GM21825 (cell line): ENCODE data around the gene CCNG2.

Experiments used
- ATAC-seq: cut with Tn5 transposase; IDR thresholded peaks from one replicate; pipeline ENCODE4 v1.9.1; 2021; ENCODE audit warnings: mild to moderate bottlenecking, moderate library complexity; ENCODE audit not compliant: unreplicated experiment

CCNG2 gene

DNA sequence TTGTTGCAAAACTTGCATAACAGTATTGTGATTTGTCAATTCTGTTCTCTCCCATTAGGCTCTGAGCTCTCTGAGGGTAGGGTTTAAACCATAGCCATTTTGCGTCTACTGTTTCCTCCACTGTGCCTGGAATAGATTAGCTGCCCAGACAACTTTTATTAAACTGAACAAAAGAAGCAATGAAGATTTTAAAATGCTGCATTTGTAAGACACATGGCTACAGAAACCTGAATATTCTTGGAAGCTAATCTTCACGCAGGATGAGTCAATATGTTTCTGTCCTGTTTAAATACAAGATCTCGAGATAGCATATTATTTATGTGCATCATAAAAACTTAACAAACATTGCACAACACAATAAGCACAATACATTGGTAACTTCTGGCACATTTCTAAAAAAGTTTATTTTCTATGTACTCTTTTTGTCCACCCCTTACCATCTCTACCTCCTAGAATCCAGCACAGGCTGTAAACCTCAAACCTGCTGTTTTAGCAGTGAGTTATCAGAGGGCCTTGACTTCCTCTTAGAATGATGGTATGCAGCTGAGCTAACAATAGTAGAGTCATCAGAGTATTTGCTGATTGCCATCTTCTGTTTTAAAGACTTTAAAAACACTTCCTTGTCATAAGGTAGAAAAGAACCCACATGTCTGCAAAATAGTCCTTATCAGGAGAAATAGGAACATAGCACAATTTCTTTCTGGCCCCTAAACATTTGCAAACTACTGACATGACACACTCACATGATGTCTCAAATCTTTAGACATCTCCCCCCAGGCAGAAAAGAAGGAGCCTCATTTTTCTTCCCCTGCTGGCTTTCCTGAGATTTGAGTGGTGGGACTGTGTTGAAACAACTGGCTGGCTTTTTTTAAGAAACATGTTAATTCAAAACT, 10.6 kb upstream of the CCNG2 start:
- no peak for ATAC-seq

GRCh38 chr4:77147079-77147782, 9.8 kb upstream of the CCNG2 start:
- no peak for ATAC-seq

DNA sequence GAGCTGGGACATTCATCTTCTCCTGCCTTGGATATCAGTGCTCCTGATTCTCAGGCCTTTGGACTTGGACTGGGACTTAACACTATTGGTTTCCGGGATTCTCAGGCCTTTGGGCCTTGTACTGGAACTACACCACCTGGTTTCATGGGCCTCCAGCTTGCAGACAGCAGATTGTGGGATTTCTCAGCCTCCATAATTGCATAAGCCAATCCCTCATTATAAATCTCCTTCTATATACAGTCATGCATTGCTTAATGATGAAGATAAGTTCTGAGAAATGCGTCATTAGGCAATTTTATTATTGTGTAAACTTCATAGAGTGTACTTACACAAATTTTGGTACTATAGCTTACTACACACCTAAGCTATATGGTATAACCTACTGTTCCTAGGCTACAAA, 8.9 kb upstream of the CCNG2 start:
- ATAC-seq: no peak

DNA sequence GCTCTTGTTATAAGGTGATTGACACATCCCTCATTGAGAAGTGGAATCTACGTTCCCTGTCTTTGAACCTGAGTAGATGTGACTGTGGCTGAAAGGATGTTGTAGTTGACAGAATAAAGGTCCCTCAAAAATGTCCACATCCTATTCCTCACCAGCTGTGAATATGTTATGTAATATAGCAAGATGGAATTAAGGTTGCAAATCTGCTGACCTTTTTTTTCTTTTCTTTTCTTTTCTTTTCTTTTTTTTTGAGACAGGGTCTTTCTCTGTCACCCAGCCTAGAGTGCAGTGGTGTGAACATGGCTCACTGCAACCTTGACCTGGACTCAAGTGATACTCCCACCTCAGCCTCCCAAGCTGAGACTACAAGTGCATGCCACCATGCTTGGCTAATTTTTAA, 7.2 kb upstream of the CCNG2 start:
- ATAC-seq: no peak

GRCh38 chr4:77151241-77151640, 5.8 kb upstream of the CCNG2 start:
- ATAC-seq: no peak

- ATAC-seq: no peak
These were observed 4.6 kb upstream of the CCNG2 start for GRCh38 chr4:77152421-77152820.

- no peak for ATAC-seq
These were observed 4.0 kb upstream of the CCNG2 start for GRCh38 chr4:77153006-77153405.

DNA sequence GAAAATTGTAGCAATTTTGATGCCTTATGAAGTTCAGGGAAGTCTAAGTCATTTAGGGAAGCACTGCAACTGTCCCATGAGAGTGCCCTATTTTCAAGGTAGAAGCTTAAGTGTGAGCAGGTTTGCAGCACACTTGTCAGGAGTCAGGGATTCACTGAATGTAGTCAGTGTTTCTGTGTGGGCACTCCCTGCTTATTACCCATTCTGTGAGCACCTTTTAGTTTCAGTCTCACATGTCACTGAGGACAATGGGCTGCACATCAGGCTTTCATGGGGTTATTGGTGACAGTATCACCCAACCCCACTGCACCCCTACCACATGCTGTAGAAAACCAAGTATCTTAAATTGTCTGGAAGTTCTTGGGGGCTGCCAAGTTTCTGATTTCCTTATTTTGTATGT, 2.9 kb upstream of the CCNG2 start:
- no peak for ATAC-seq

- no peak for ATAC-seq
These were observed 2.1 kb upstream of the CCNG2 start for GRCh38 chr4:77154761-77155499.

- no peak for ATAC-seq
These were observed 1.2 kb upstream of the CCNG2 start for GRCh38 chr4:77155631-77156452.

DNA sequence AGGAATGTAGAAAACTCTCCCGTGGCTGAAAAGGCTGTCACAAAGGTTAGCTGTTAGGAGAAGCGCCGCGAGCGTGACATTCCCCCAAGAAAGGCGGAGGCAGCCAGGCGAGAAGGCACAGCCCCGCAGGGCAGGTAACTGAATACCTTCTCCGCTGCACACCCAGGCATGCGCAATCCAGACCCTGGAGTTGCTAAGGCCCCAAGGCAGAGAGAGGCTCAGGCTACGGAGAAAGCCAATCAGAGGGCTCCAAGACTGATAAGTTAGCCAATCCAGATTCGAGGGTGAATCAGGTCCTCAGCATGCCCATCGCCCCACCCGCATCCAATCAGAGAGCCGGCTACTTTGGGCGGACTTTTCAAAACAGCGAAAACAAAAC, 485 bp upstream of the CCNG2 start:
- ATAC-seq: peak; percentile 82

- peak; percentile 57 for ATAC-seq
These were observed 966 bp downstream of the CCNG2 start for GRCh38 chr4:77157859-77158486.

DNA sequence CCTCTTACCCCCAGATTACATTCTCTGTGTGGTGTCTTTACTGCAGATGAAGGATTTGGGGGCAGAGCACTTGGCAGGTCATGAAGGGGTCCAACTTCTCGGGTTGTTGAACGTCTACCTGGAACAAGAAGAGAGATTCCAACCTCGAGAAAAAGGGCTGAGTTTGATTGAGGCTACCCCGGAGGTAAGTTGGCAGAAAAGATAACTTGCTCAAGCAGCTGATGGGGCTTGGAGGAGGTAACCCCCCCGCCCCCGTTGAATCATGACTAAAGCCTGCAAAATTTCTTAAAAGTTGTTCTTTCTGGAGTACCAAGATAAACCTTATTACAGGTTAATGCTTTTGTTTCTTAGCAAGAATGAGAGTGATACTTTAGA, 1.5 kb downstream of the CCNG2 start:
- ATAC-seq: no peak

DNA sequence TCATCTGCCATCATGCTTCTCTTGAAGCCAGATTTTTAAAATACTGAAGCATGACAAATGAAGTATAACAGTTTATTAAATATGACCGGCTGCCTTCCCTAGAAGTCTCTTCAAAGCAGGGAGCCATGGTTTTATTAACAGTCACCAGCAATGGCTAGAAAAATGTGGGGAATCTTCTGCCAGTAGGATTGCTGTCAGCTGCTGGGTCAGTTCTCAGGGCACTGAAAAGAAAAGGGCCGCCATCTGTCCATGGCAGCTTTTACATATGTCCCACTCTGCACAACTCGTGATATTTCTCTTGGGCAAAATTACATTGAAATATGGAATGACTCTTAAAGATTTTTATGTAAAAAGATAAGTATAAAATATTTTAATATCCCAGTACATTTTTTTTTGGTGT, 2.8 kb downstream of the CCNG2 start:
- no peak for ATAC-seq

DNA sequence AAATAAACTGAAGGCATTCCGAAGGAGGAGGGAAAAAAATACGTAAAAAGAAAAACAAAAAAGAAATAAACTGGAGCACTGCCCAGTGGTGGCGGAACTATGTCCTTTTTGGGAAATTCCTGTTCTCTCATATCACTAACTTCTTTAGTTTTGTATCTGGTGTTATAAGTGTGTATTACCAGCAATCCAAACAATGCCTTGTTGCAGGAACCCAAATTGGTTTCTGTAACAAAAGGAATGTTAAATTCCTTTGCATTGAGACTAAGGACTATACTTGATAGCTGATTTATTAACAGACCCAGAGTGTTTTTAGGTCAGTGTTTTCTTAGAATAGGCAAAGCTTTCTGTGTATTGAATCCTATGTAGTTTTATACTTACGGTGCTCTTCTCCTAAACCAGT, 6.6 kb downstream of the CCNG2 start:
- ATAC-seq: no peak

- ATAC-seq: no peak
These were observed 10.2 kb downstream of the CCNG2 start for GRCh38 chr4:77167173-77167572.

GRCh38 chr4:77167866-77168265, 10.9 kb downstream of the CCNG2 start:
- no peak for ATAC-seq

DNA sequence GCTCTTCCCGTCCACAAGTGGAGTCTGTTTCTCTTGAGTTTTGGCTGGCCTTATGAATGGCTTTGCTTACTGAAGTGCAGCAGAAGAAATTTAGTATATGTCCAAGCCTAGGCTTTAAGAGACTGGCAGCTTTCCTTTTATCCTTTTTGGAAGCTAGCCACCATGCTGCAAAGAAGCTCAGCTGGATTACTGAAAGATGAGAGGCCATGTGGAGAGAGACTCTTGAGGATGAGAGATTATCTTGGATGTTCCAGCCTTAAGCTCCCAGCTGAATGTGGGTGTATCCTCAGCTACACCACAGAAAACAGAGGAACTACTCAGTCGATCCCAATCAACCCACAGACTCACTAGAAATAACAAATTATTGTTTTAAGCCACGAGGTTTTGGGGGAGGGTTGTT, 12.5 kb downstream of the CCNG2 start:
- no peak for ATAC-seq

DNA sequence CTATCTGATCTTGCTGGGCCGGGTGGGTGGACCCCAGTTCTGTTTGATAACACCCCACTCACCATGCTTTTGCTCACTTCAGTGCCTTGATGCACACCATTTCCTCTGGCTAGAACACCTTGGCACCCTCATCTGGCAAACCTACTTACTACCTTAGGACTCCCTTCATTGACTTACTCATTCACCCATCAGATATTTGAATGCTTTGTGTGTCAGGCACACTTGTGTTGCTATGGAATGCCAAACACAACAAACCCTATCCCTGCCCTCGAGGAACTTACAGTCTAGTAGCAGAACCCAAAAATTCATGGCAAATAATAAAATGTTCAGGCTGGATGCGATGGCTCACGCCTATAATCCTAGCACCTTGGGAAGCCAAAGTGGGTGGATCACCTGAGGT, 13.9 kb downstream of the CCNG2 start:
- ATAC-seq: no peak

GRCh38 chr4:77172336-77172735, 15.3 kb downstream of the CCNG2 start:
- no peak for ATAC-seq
